HepG2 (cell line): ENCODE measurements around the gene SPOP. TPM values are rescaled to one million over a fixed set of nuclear protein-coding genes. Genes with fewer than 3 reads are reported as not detected.

ENCODE experiments used
- AHDC1 ChIP-seq: sonication (generic); formaldehyde crosslinking; IDR thresholded peaks from 2 replicates; pipeline ENCODE4 v1.5.1; 2020; ENCODE audit warnings: mild to moderate bottlenecking, missing genetic modification reagents, borderline replicate concordance
- ARNT2 ChIP-seq: sonication (generic); formaldehyde crosslinking; IDR thresholded peaks from 2 replicates; pipeline ENCODE4 v1.8.0; 2022; ENCODE audit warnings: mild to moderate bottlenecking, low read depth, missing genetic modification reagents, moderate library complexity
- GZF1 ChIP-seq: sonication (generic); formaldehyde crosslinking; IDR thresholded peaks from 2 replicates; pipeline ENCODE4 v1.5.1; 2020; ENCODE audit warnings: mild to moderate bottlenecking, missing genetic modification reagents
- KMT2B ChIP-seq: IDR thresholded peaks from 2 replicates; pipeline ENCODE4 v1.6.1; 2016; ENCODE audit warnings: missing genetic modification reagents, missing compliant biosample characterization
- MEIS1 ChIP-seq: sonication (generic); formaldehyde crosslinking; IDR thresholded peaks from 2 replicates; pipeline ENCODE4 v1.9.0; 2021; ENCODE audit warnings: mild to moderate bottlenecking, missing genetic modification reagents, moderate library complexity, borderline replicate concordance
- NCOA2 ChIP-seq: sonication (generic); formaldehyde crosslinking; IDR thresholded peaks from 2 replicates; pipeline ENCODE4 v1.8.0; 2022; ENCODE audit warnings: inconsistent platforms
- PAF1 ChIP-seq: IDR thresholded peaks from 2 replicates; pipeline ENCODE4 v1.6.1; 2016; ENCODE audit warnings: missing genetic modification reagents, missing compliant biosample characterization
- PREB ChIP-seq: sonication (generic); formaldehyde crosslinking; IDR thresholded peaks from 2 replicates; pipeline ENCODE4 v1.4.0; 2020; ENCODE audit warnings: missing genetic modification reagents
- SNAPC5 ChIP-seq: sonication (generic); formaldehyde crosslinking; IDR thresholded peaks from 2 replicates; pipeline ENCODE4 v1.8.1; 2023; ENCODE audit warnings: mild to moderate bottlenecking, missing genetic modification reagents, borderline replicate concordance
- TFE3 ChIP-seq: IDR thresholded peaks from 2 replicates; pipeline ENCODE4 v1.6.1; 2016
- TOE1 ChIP-seq: sonication (generic); formaldehyde crosslinking; IDR thresholded peaks from 2 replicates; pipeline ENCODE4 v1.4.0; 2020; ENCODE audit warnings: mild to moderate bottlenecking, missing genetic modification reagents
- ZFAT ChIP-seq: sonication (generic); formaldehyde crosslinking; conservative IDR thresholded peaks from 2 replicates; pipeline ENCODE4 v1.8.1; 2023; ENCODE audit warnings: missing genetic modification reagents, inconsistent platforms
- ZFP91 ChIP-seq: sonication (generic); formaldehyde crosslinking; IDR thresholded peaks from 2 replicates; pipeline ENCODE4 v1.9.0; 2022; ENCODE audit warnings: missing genetic modification reagents, mild to moderate bottlenecking, borderline replicate concordance
- ZKSCAN5 ChIP-seq: sonication (generic); formaldehyde crosslinking; IDR thresholded peaks from 2 replicates; pipeline ENCODE4 v1.5.1; 2020; ENCODE audit warnings: mild to moderate bottlenecking, missing genetic modification reagents
- ZNF256 ChIP-seq: sonication (generic); formaldehyde crosslinking; conservative IDR thresholded peaks from 2 replicates; pipeline ENCODE4 v1.4.0; 2020; ENCODE audit warnings: missing genetic modification reagents
- ZNF296 ChIP-seq: sonication (generic); formaldehyde crosslinking; conservative IDR thresholded peaks from 2 replicates; pipeline ENCODE4 v1.5.0; 2020; ENCODE audit warnings: mild to moderate bottlenecking, missing genetic modification reagents
- ZNF496 ChIP-seq: sonication (generic); formaldehyde crosslinking; IDR thresholded peaks from 2 replicates; pipeline ENCODE4 v1.8.1; 2023; ENCODE audit warnings: mild to moderate bottlenecking, moderate library complexity, missing genetic modification reagents; ENCODE audit not compliant: insufficient replicate concordance
- ZNF547 ChIP-seq: sonication (generic); formaldehyde crosslinking; IDR thresholded peaks from 2 replicates; pipeline ENCODE4 v1.5.1; 2020; ENCODE audit warnings: mild to moderate bottlenecking, missing genetic modification reagents
- polyA plus RNA-seq, 8 experiments: library from polyadenylated mRNA; depleted of rRNA in 3 of 8; stranded (reverse) in 7 of 8; unstranded in 1 of 8; fragments of >200 nt; fragmentation: Illumina TruSeq in 4 of 8; extraction: Trizol in 4 of 8; gene quantifications; 2 replicates each; pipeline versions ENCODE4 v1.2.1 to v1.2.3, GENCODE V29; 2011 to 2016; ENCODE audit warnings: low read depth in 4 of 8, missing spikeins in 1 of 8, mixed read lengths in 1 of 8; ENCODE audit not compliant: insufficient read depth in 1 of 8
- total RNA-seq, 5 experiments: library from RNA; depleted of rRNA; stranded (reverse); fragments of >200 nt; fragmentation: Illumina TruSeq; extraction: Trizol; gene quantifications; 2 replicates each; pipeline ENCODE4 v1.2.3, GENCODE V29; 2016; ENCODE audit warnings: low read depth in 1 of 5

The SPOP gene
- total and polyA plus RNA-seq, 2 of the 13 experiments (the other 11 are each of a cell fraction or from before 2014, with no cell fraction given), result 52.8 to 60.8 TPM

- TF ChIP-seq ZFP91 (CRISPR knock-in tag), result peak; percentile 87
- TF ChIP-seq ARNT2 (CRISPR knock-in tag), result peak; percentile 95
- no peak for TF ChIP-seq ZNF496 (CRISPR knock-in tag)
- peak; percentile 86; the same call in 1 of the 2 replicates for TF ChIP-seq MEIS1
- peak; percentile 85; the same call in 1 of the 2 replicates for TF ChIP-seq ZNF296
- peak; percentile 99 for TF ChIP-seq TOE1
- TF ChIP-seq TFE3 (CRISPR knock-in tag), result peak; percentile 95
- peak; percentile 94 for TF ChIP-seq KMT2B (CRISPR knock-in tag)
- no peak for TF ChIP-seq ZFAT (CRISPR knock-in tag)
- TF ChIP-seq ZNF547, result peak; percentile 100
- TF ChIP-seq ZKSCAN5 (CRISPR knock-in tag), result peak; percentile 67; the same call in 1 of the 2 replicates
- TF ChIP-seq NCOA2 (CRISPR knock-in tag), result peak; percentile 74
- peak; percentile 99 for TF ChIP-seq ZNF256 (CRISPR knock-in tag)
- peak; percentile 74; the same call in 1 of the 2 replicates for TF ChIP-seq GZF1 (CRISPR knock-in tag)
- peak; percentile 98 for TF ChIP-seq SNAPC5 (CRISPR knock-in tag)
- TF ChIP-seq AHDC1 (CRISPR knock-in tag), result peak; percentile 82
- no peak; the same call in 1 of the 2 replicates for TF ChIP-seq PREB
- TF ChIP-seq PAF1 (CRISPR knock-in tag), result no peak
Measured at GRCh38 chr17:49677933-49678847, at the start of gene SPOP (continued).
